DMS53 (cell line): ENCODE measurements around the gene SH3BP5L.
"Not testable (repeated sequence)": the region's sequence is repeated elsewhere in the genome, so short reads cannot be mapped to it uniquely, and the experiment has no call there.

ENCODE experiments used
- DNase-seq: peaks from one replicate; lab custom pipeline; 2025; lab: John Stamatoyannopoulos, UW

SH3BP5L gene

DNA sequence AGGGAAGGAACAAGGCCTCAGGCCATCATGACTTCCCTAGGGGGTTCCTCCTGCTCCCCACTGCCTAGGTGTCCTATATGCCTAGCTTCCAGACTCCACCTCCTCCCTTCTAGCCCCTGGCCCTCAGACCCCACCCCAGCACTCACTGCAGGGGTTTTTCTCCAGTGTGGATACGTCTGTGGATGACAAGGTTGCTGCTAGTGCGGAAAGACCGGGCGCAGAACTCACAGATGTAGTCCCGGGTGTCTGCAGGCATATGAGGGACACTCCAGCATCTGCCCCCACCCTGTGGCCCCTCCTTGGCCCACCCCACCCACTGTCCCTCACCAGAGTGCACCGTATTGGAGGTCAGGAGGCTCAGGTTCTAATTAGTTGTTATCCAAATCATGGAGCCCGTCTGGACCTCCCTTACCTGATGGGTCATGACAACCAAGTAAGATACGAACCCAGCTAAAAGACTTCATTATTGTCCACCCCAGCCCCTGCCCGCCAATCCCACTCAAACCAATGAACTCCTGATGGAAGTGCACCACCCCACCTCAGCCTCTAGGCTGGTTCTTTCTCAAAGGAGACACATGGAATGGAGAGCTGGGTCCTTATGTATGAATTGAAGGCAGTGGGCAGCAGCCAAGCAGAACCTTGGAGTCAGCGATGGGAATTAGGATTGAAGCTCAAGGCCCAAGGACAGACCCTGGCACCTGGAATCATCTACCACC lies 25.0 kb upstream of the SH3BP5L start:
- peak; percentile 26 for DNase-seq

DNA sequence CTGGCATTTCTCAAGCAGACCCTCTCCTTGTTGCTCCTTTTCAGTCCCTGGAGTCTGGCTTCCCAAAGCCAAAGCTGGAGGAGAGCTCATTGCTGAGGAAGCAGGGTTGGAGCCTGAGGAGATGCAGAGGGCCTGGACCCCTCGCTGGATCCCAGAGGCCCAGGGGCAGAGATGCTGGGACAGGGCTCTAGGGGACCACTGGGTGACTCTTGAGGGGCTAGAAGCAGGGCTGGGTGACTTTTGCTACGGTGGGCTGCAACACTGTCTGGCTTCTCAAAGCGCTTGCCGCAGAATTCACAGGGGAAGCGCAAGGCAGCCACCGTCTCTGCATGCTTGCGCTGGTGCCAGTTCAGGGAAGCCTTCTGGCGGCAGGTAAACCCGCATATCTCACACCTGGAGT lies 24.4 kb upstream of the SH3BP5L start:
- no peak for DNase-seq

DNA sequence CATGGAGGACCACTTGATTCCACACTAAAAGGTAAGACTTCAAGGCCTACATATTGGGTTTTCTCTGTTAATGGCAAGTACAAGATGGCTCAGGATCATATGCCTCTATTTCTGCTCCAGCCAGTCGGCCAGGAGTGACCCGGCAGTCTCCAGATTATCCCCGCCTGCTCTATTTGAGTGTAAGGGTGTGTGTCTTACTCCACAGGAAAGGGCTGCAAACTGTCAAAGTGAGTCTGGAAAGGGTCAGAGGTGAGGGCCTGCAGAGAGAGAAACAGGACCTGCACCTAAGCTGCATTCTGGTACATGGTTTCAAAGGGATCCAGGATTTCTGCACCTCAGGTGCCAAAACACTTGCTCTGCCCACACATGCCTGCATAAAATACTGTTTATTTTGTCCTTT lies 23.9 kb upstream of the SH3BP5L start:
- DNase-seq: no peak

DNA sequence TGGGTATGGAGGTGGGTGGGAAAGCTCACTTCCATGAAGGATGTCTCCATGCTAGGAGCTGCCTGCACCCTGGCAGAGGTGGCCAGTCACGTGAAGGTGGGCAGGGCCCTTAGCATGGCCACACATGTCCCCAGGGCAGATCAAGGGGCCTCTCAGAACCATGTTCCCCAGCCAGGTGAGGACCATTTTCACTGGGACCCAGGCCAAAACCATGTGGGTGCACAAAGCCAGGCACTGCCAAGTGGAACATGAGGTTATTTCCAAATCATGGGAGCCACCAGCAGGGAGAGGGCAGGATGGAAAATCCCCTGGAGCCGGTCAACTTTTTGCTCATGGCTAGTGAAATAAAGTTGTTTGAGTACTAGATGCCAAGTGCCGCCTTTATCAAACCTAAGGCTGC lies 23.4 kb upstream of the SH3BP5L start:
- DNase-seq: no peak

DNA sequence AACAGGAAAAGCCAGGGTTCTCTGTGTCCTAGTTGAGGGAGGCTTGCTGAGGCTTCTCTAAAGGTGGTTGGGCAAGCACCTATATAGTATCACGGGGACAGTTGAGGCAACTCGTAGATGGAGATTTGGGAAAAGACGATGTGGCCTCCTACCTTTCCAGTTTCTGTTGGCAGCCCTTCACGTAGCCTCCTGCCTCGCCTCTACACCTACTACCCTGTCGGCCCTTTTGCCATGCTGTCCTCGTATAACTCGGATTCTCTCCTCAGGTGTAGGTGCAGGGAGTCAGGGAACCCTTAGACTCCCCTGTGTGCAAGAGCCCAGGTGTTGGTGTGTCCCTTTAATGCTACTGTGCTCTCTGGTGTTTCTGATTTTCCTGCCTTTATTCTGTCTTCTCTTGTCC lies 22.9 kb upstream of the SH3BP5L start:
- no peak for DNase-seq

DNA sequence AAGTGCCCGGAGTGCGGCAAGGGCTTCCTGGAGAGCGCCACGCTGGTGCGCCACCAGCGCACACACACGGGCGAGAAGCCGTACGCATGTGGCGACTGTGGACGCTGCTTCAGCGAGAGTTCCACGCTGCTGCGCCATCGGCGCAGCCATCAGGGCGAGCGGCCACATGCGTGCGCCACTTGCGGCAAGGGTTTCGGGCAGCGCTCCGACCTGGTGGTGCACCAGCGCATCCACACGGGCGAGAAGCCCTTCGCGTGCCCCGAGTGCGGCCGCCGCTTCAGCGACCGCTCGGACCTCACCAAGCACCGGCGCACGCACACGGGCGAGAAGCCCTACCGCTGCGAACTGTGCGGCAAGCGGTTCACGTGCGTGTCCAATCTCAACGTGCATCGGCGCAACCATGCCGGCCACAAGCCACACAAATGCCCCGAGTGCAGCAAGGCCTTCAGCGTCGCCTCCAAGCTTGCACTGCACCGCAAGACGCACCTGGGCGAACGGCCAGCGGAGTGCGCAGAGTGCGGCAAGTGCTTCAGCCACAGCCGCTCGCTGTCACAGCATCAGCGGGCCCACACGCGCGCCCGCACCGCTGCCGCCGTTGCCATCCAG lies 22.3 kb upstream of the SH3BP5L start:
- no peak for DNase-seq

DNA sequence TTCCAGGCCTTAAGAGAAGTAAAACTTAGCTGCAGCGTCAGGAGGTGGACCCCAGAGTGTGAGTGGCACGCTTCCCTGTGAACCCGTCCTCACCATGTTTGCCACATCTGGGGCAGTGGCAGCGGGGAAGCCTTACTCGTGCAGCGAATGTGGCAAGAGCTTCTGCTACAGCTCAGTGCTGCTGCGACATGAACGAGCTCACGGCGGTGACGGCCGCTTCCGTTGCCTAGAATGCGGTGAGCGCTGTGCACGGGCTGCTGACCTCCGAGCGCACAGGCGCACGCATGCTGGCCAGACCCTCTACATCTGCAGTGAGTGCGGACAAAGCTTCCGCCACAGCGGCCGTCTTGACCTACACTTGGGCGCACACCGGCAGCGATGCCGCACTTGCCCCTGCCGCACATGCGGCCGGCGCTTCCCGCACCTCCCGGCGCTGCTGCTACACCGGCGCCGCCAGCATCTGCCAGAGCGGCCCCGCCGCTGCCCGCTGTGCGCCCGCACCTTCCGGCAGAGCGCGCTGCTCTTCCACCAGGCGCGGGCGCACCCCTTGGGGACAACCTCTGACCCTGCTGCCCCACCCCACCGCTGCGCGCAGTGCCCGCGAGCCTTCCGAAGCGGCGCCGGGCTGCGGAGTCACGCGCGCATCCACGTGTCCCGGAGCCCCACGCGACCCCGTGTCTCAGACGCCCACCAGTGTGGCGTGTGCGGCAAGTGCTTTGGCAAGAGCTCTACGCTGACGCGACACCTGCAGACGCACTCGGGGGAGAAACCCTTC lies 21.7 kb upstream of the SH3BP5L start:
- DNase-seq: no peak

DNA sequence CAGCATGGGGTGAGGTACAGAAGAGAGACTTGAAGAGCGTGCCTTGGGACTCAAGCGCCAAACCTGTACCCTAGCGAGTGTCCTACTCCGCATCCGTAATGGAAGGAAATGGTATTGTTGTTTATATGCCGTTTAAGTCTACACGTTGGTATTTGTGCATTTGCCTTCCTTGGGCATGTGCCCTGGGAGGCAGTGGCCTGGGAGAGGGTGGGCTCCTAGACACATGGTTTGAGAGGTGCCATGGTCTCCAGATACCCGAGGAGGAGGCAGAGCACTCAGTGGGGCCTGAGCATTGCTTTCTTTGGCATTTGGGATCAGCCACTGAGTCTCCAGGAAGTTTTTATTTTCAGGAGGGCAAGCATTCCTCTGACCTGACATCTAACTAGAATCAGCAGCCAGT lies 18.8 kb upstream of the SH3BP5L start:
- DNase-seq: no peak

DNA sequence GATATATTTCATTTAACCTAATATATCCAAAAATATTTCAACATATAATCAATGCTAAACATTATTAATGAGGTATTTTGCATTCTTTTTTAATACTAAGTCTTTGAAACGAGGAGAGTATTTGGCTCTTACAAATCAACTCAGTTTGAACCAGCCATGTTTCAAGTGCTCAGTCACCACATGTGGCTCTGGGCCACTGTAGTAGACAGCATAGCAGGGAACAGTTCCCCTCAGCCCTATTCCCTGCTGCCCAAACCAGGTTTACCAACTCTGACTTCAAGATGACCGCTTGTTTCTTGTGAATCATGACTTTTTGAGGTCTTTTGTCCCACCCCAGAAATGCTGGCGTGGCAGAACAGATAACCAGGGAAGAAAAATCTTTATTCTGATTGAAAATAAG lies 18.0 kb upstream of the SH3BP5L start:
- no peak for DNase-seq

DNA sequence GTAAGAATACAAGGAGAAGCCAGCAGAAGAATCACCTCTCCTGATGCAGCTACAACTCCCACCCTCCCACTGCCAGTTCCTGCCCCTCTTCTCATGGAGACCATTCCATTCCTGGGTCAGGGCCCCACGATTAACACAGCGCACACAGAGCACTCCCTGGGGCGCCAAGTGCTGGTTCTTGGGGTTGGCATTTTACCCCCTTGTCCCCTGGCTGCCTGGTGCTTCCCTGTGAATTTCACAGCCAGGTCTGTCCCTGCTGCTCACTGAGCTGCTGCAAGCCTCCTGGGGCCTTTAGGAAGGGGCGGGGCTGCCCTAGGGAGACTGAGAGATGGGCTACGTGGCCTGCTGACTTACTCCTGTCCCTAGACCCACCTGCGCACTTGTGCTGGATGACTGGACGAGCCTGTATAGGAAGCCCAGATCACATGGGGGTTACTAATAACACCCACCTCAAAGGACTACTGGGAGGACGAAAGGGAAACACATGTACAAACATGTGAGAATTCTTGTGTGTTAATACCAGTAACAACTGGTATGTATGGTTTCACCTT lies 17.1 kb upstream of the SH3BP5L start:
- no peak for DNase-seq

DNA sequence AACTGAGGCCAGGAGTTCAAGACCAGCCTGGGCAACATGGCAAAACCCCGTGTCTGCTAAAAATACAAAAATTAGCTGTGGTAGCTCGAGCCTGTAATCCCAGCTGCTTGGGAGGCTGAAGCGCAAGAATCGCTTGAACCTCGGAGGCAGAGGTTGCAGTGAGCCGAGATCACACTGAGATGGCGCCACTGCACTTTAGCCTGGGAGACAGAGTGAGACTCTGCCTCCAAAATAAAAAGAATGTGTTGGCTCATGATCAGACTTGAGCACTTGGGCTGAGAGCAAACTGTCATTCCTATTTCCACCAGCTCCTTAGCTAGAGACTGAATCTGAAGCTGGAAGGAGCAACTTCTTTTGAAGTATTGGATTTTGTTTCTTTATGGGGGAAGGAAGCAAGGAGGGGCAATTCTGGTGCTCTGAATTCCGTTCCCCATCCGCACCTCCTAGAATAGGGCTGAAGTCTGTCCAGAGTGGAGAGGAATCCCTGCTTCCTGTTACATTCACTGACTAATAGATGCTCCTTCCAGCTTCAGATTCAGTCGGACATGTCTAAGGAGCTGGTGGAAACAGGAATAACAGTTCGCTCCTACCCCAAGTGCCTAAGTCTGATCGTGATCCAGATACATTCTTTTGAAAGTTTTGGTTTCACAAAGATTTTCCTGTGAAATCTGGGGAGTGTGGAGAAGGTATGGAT lies 16.1 kb upstream of the SH3BP5L start:
- peak; percentile 57 for DNase-seq

DNA sequence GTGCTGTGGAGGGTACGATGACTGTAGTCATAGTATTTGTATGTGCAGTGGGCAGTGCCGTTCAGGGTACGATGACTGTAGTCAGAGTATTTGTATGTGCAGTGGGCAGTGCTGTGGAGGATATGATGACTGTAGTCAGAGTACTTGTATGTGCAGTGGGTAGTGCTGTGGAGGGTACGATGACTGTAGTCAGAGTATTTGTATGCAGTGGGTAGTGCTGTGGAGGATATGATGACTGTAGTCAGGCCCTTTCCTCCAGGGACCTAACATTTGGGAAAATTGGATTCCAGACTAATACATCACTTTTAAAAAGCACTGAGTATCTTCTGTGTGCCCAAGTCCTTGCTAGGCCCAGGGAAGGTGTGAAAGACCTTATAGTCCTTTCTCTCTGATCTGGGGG lies 15.2 kb upstream of the SH3BP5L start:
- no peak for DNase-seq

DNA sequence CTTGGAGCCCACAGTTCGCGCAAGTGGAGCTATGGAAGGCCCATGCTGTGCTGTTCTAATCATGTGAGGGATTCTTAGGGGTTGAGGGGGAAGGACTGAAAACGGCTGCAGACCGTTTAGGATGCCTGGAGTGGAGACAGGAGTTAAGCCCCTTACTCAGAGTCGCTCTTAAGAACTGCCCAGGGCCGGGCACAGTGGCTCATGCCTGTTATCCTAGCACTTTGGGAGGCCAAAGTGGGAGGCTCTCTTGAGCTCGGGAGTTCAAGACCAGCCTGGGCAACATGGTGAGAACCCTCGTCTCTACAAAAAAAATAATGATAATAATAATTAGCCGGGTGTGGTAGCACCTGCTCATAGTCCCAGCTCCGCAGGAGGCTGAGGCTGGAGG lies 13.4 kb upstream of the SH3BP5L start:
- no peak for DNase-seq

DNA sequence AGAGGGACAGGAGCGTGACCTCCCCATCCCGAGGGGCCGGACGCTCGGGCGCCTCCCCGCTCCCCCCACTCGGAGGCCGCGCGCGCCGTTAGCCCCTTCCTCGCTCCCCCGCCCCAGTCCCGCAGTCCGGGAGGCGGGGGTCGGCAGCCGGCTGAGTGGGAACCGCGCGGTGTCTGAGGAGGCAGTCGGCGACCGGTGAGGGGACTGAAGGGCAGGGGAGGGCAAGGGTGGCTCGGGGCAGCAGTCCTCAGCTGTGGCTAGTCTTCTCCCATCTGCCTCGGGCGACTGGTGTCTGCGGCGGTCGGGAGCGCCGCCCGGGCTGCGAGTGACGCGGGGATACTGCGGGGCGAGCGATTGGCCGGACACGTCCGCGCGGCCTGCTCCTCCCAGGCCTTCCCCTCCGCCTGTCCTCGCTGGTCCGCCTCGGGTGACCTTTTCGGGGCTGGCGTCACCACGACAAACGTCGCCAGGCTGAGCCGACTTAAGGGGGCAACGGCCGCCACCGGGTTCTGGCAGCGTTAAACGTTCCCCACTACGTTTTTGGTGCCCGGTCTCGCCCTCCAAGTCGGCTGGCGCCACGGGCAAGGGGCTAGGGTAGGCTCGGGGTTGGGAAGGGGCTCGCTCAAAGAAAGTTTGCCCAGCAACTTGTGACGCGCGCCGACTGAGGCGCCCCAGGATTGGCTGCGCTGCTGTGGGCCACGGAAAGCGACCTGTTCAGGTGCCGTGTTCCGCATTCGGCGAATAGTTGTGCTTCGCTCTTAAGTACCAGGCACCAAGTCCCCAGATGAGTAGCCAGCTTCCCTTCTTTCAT lies 12.8 kb upstream of the SH3BP5L start:
- peak; percentile 96 for DNase-seq

DNA sequence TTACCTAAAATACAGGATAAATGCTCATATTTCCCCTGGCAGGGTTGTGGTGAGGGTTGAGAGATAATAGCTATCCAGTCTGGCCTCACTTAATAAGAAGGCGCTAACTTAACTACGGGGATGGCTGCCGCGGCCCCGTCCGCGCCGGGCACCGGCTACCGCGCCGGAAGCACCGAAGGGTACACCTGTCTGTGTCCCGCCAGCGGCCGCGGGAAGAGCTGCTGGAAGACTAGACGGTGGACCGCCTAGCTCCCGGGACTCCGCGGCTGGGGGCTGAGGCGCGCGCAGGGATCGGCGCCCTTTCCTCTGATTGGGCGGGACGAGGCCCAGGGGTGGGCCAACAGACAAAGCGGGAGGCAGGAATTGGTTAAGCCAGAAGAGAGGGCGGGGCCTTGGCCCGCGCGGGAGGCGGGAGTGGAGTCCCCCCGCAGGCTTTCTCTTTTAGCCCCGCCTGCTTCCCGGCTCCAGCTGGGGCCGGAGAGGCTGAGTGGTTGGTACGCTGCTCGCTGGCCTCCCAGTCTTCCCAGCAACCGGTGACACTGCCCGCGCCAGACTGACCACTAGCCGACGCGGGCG lies 12.2 kb upstream of the SH3BP5L start, which contains the start of gene ZNF672:
ZNF672 (plus strand) TSS at position 444 of the 576 bp plus-strand sequence. CDS start 9,051 bp downstream, outside the sequence.
- DNase-seq: peak; percentile 99

DNA sequence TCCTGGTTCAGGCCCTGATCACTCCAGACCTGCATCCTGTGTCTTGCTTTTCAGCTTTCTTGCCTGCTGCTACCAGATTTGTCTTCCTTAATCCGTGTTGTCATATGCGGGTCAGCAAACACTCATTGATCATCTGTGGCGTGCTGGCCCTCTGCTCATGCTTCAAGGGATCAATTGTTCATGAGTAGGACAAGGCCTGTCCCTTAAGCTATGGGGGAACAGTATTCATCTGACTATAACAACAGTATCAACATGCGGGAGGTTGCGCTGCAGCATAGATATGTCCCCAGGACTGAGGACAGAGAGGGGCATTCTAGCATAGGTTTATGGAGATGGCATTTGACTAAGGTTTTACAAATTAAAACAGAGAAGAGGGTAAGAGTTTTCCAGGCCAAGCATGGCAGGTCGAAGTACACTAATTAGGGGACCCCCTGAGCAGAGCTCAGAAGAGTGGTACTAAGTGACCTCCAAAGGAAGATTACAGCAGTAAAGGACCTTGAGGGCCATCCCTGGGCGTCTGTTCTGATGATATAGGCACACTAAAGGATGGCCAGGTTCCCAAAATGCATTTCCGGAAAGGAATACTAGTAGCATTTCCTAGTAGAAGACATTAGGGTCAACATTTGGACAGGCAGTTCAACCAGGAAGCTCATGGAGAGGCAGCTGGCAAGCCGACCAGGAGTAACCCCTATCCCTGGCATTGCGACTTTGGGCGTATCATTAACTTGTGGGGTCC lies 11.5 kb upstream of the SH3BP5L start:
- peak; percentile 82 for DNase-seq

DNA sequence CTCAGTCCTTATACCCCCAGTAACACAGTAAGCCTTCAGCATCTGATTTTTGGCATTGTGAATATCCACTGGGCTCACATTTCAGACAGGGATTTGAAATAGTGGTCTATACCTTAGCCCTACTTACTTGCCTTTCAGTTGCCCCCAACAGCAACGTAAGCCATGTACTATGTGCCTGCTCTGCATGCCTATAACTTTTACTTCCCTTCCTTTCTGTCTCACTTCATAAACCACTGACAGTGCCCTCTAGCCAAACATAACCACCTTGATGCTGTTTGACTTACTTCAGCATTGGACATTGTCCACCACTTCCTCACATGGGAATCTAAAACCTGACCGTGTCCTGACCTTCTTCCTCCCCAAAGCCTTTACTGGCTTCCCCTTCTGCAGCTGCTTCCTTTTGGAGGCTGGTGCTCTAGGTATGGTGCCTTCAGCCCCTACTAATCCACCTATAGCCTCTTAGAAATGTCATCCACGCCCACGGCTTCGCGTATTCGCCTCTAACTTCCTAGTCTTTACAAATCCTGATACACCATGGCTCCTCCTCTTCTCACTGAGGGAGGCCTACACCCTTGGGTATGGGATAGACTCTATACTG lies 8.7 kb upstream of the SH3BP5L start:
- DNase-seq: no peak

DNA sequence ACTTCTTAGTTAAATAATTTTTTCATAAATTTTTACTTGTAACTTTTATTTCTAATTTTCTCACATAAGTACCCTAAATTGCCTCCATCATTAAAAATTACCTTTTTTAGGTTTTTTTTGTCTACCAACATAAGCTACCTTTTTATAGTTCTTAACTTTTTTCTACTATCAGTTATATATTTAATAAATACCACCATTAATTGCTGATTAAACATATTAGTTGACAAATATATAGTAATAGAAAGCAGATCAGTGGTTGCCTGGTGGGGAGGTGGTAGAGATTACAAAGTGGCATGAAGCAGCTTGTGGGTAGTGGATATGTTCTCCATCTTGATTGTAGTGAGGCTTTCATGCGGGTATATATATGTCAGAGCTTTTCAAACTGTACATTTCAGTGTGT lies 6.1 kb upstream of the SH3BP5L start:
- no peak for DNase-seq

DNA sequence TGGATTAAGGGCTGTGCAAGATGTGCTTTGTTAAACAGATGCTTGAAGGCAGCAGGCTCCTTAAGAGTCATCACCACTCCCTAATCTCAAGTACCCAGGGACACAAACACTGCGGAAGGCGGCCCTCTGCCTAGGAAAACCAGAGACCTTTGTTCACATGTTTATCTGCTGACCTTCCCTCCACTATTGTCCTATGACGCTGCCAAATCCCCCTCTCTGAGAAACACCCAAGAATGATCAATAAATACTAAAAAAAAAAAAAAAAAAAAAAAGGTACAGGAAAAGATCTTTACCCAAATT lies 5.0 kb upstream of the SH3BP5L start:
- DNase-seq: not testable (repeated sequence)

DNA sequence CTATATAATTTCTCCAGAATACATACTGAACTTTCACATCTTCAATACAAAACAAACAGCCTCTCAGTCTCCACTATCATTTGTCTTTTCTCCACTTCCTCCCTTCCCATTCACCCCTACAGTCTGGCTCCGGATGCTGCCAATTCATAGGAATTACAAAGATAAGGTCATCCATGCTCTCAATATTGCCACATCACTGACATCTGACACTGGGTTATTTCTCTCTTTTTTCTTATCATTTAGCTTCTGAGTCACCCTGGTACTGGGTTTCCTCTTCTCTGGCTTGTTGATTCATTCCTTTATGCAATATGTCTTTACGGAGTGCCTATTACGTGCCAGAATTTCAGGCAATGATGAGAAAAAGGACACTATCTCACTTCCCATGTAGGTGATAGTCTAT lies 3.1 kb upstream of the SH3BP5L start:
- peak; percentile 41 for DNase-seq
